ENCODE results near the gene CAMTA1.

- TF ChIP-seq POLR2AphosphoS5 (IDR thresholded peaks at IDR 0.05; ENCODE audit: insufficient read depth in 1 of 2, low read depth in 1 of 2) (no peak), CTCF (IDR thresholded peaks at IDR 0.05) (no peak)
Measured at GRCh38 chr1:7716506-7716905, 931.3 kb downstream of the CAMTA1 start.
